GM04503 (cell line): Measurements from ENCODE around the gene ABCA3.

Experiments
- DNase-seq: peaks from one replicate; pipeline ENCODE4 v3.0.0-alpha.2; 2012; ENCODE audit warnings: low read depth

ABCA3 gene

GRCh38 chr16:2233872-2234812 lies 106.4 kb downstream of the ABCA3 start:
- DNase-seq, result no peak

DNA sequence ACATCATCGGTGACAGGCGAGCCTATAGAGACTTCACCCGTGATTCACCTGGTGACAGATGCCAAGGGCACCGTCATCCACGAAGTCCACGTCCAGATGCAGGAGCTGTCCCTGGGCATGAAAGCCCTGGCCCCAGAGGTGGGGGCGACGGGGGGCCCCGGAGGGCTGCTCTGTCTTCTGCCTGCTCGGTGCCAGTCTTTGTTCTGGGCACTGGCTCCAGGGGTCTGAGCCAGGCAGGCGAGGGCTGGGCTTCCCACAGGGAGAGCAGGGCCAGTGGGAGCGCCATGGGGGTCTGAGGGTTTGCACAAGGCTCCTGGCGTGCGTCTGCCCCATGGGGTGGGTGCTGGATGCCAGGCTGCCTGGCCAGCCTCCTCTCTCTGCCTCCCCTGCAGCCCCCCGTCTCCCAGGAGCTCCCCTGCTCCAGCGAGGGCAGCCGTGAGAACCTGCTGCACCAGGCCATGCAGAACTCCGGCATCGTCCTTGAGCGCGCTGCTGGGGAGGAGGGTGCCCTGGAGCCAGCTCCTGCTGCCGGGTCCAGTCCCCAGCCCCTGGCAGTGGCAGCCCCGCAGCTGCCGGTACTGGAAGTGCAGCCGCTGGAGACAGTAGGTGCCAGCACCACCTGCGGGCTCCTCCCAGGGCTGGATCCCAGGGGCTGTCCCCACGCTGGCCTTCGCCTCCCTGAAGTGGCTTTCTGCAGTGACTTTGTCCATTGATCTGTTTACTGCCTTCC lies 107.3 kb downstream of the ABCA3 start:
- no peak for DNase-seq

GRCh38 chr16:2232094-2232990 lies 108.2 kb downstream of the ABCA3 start:
- DNase-seq, result no peak

- peak; percentile 27 for DNase-seq
Measured at GRCh38 chr16:2231016-2231931, 109.3 kb downstream of the ABCA3 start.

DNA sequence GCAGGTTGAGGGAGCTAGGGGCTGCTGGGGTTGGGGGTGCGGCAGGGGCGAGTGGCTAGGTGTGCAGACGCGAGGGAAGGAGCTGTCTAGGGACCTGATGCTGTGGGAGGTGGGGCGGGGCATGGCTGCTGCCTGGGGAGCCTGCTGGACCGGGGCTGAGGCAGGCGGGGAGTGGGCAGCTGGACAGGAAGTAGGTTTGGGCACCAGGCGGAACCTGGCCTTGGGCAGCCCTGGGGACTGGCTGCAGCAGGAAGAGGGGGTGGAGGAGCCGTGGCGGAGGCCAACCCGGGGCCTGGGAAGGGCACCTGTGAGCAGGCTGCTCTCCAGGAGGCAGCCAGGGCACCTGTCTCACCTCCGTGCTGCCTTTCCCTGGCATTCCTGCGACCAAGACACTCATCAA lies 110.2 kb downstream of the ABCA3 start:
- no peak for DNase-seq

DNA sequence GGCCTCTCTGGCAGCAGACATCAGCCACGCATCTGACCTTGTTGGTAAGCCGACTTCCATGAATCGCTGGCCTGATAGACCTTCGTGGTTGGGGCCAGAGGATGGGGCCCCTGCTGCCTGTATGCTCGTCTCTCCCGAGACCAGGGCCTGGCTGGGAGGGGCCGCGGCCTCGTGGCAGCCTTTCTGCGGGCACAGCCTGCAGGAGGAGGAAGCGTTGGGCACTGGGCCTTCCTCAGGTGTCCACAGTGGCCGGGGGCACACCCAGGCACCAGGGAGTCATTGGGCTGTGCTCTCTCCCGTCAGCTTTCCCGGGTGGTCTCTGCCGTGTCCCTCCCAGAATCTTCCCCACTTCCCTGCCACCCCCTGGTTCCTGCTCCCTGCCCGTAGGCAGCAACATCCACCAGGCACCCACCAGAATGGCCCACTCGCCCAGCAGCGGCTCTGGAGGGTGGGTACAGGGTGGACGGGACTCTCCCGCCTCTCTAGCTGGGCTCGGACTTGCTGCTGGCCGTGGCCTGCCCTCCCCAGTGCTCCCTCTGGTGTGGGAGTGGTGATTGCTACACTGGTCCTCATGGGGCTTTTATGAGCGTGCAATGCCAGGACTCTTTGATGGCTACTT lies 110.8 kb downstream of the ABCA3 start:
- no peak for DNase-seq

DNA sequence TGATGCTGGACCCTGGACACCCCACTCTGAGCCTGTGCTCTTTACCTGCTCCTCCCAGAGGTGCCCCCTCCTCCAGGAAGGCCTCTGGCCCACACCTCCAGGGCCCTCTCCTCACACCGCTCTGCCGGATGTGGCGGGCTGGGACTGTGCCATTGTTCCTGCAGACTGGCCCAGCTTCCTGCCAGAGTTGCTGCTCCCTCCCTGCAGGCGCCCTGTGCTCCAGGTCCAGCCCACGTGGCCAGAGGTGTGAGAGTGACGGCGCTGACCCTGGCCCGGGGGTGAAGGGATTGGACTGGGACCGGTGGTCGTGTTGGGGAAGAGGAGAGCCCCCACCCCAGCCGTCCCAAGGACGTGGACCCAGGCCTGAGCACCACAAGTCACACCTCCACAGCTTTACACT lies 111.4 kb downstream of the ABCA3 start:
- DNase-seq, result no peak

GRCh38 chr16:2228161-2228824 lies 112.2 kb downstream of the ABCA3 start:
- no peak for DNase-seq

DNA sequence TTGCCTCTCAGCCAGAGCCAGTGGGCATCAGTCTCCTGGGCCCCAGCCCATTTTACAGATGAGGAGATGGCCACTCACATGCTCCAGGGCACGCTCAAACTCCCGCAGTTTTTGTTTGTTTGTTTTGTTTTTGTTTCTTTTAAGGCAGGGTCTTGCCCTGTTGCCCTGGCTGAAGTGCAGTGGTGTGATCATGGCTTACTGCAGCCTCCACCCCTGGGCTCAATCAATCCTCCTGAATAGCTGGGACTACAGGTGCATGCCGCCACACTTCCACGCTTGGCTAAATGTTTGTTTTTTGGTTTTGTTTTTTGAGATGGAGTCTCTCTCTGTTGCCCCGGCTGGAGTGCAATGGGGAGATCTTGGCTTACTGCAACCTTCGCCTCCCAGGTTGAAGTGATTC lies 113.6 kb downstream of the ABCA3 start:
- no peak for DNase-seq

- DNase-seq, result no peak
Measured at GRCh38 chr16:2226245-2226793, 114.2 kb downstream of the ABCA3 start.
